HG03108 (cell line): Measurements from ENCODE around the gene NGF.

ENCODE experiments used
- ATAC-seq: cut with Tn5 transposase; IDR thresholded peaks from one replicate; pipeline ENCODE4 v1.9.1; 2021; ENCODE audit warnings: moderate library complexity; ENCODE audit not compliant: unreplicated experiment

Gene NGF

GRCh38 chr1:115240297-115240696 is 97.8 kb downstream of the NGF start:
- ATAC-seq: no peak

- no peak for ATAC-seq
Observed at GRCh38 chr1:115239426-115239825, 98.6 kb downstream of the NGF start.

GRCh38 chr1:115239148-115239422 is 99.0 kb downstream of the NGF start:
- ATAC-seq: no peak

- ATAC-seq: no peak
Observed at GRCh38 chr1:115238336-115239147, 99.5 kb downstream of the NGF start.

- ATAC-seq: no peak
Observed at GRCh38 chr1:115237507-115237906, 100.5 kb downstream of the NGF start.

- no peak for ATAC-seq
Observed at GRCh38 chr1:115237023-115237422, 101.0 kb downstream of the NGF start.
